Measurements from ENCODE around the gene KCNJ14. TPM values are rescaled to one million over a fixed set of nuclear protein-coding genes. Genes with fewer than 3 reads are reported as not detected.

Gene KCNJ14
- total and polyA plus RNA-seq, 2 experiments from 2014 or later: 0.81 to 0.94 TPM

- Mint-ChIP-seq H3K4me3 (no peak overlapping the region), H3K4me1 (peaks cover 24% of the 10 kb centered on the region), H3K27ac (no peak overlapping the region), H3K9me3 (no peaks in the 10 kb centered on the region; the same call in 2 of the 3 replicates), H3K27me3 (ENCODE audit: insufficient read depth, low read depth, poor library complexity) (peaks cover 36% of the 10 kb centered on the region), H3K36me3 (ENCODE audit: low read depth) (peaks cover 53% of the 10 kb centered on the region)
- peaks cover 33% of the 10 kb centered on the region for H3F3A ChIP-seq (replicated peaks; ENCODE audit: low read depth)
- no peaks in the 10 kb centered on the region for H3K27me3 ChIP-seq (ENCODE audit: insufficient read depth)
- no peak overlapping the region for H3K4me3 ChIP-seq
- TF ChIP-seq EZH2 (IDR thresholded peaks at IDR 0.05; ENCODE audit: low read depth, unreplicated experiment): no peak
- no peak for TF ChIP-seq NANOG (IDR thresholded peaks at IDR 0.05; ENCODE audit: borderline replicate concordance)
- TF ChIP-seq CREB1 (CRISPR knock-in tag; IDR thresholded peaks at IDR 0.05; ENCODE audit: low read depth): no peak
- no peak for TF ChIP-seq POLR2AphosphoS5 (IDR thresholded peaks at IDR 0.05; ENCODE audit: low read depth)
- TF ChIP-seq ETS1 (IDR thresholded peaks at IDR 0.05): no peak
- no peak for TF ChIP-seq EZH2phosphoT487 (IDR thresholded peaks at IDR 0.05; ENCODE audit: unreplicated experiment)
- TF ChIP-seq ZNF462 (CRISPR knock-in tag; IDR thresholded peaks at IDR 0.05): no peak
- no peak for TF ChIP-seq CTCF (conservative IDR thresholded peaks at IDR 0.05; ENCODE audit: low read depth in 2 of 2)
- TF ChIP-seq ZNF114 (CRISPR knock-in tag; IDR thresholded peaks at IDR 0.05): no peak
- TF ChIP-seq ZNF331 (CRISPR knock-in tag; IDR thresholded peaks at IDR 0.05; ENCODE audit: low read depth): no peak
- no peak for TF ChIP-seq REST (IDR thresholded peaks at IDR 0.05; ENCODE audit: unreplicated experiment)
- no peak for TF ChIP-seq JUNB (IDR thresholded peaks at IDR 0.05; ENCODE audit: unreplicated experiment)
- peaks cover 29% of the 10 kb centered on the region for H3K36me3 ChIP-seq (ENCODE audit: insufficient read depth)
- H4K20me1 ChIP-seq (replicated peaks; ENCODE audit: insufficient read depth): peaks cover 5% of the 10 kb centered on the region; the same call in 1 of the 2 replicates
- no peak overlapping the region for H3K27ac ChIP-seq (ENCODE audit: low read depth)
- no peak overlapping the region for H3K4me2 ChIP-seq
- H3K79me2 ChIP-seq (replicated peaks; ENCODE audit: insufficient read depth): no peaks in the 10 kb centered on the region
- H2AFZ ChIP-seq: no peak overlapping the region
- DNase-seq (ENCODE audit: low spot score): no peak
- peaks cover 12% of the 10 kb centered on the region; the same call in 1 of the 2 replicates for H3K4me1 ChIP-seq (ENCODE audit: insufficient read depth)
- no peak for ATAC-seq
- no peaks in the 10 kb centered on the region for H3K9me2 ChIP-seq (ENCODE audit: insufficient read depth)
These were observed 22.4 kb downstream of the KCNJ14 start for GRCh38 chr19:48477698-48478338.

Data from GM23338 (cell line).